GM23248 (cell line): ENCODE measurements around the gene SPTB. TPM values are rescaled to one million over a fixed set of nuclear protein-coding genes. Genes with fewer than 3 reads are reported as not detected.

Source experiments
- DNase-seq: peaks from one replicate; pipeline ENCODE4 v3.0.0-alpha.2; 2015
- H2AFZ ChIP-seq: fragments of 200-600 bp; sonication (generic); 2 replicates; pipeline ENCODE4 v1.6.1; 2016; ENCODE audit warnings: antibody characterized with exemption
- H3F3A ChIP-seq: fragments of 200-600 bp; sonication (generic); 2 replicates; pipeline ENCODE4 v1.6.1; 2016; ENCODE audit warnings: mild to moderate bottlenecking, antibody characterized with exemption, mixed run types; ENCODE audit not compliant: insufficient read depth
- H3K27ac ChIP-seq: fragments of 200-600 bp; sonication (generic); 2 replicates; pipeline ENCODE4 v1.5.1; 2016; ENCODE audit warnings: mild to moderate bottlenecking
- H3K27me3 ChIP-seq: fragments of 200-600 bp; sonication (generic); replicated peaks from 2 replicates; pipeline ENCODE4 v1.6.1; 2016; ENCODE audit warnings: mild to moderate bottlenecking; ENCODE audit not compliant: insufficient read depth
- H3K36me3 ChIP-seq: fragments of 200-600 bp; sonication (generic); 2 replicates; pipeline ENCODE4 v1.6.1; 2016; ENCODE audit warnings: low read depth, mild to moderate bottlenecking
- H3K4me1 ChIP-seq: fragments of 200-600 bp; sonication (generic); 2 replicates; pipeline ENCODE4 v1.6.1; 2016; ENCODE audit warnings: mild to moderate bottlenecking; ENCODE audit not compliant: insufficient read depth
- H3K4me2 ChIP-seq: fragments of 200-600 bp; sonication (generic); one replicate; pipeline ENCODE4 v1.6.1; 2016; ENCODE audit warnings: mild to moderate bottlenecking; ENCODE audit not compliant: unreplicated experiment
- H3K4me3 ChIP-seq: fragments of 200-600 bp; sonication (generic); 2 replicates; pipeline ENCODE4 v1.5.1; 2016; ENCODE audit warnings: mild to moderate bottlenecking
- H3K79me2 ChIP-seq: fragments of 200-600 bp; sonication (generic); 2 replicates; pipeline ENCODE4 v1.6.1; 2016; ENCODE audit warnings: mild to moderate bottlenecking; ENCODE audit not compliant: insufficient read depth
- H3K9ac ChIP-seq: fragments of 200-600 bp; sonication (generic); 2 replicates; pipeline ENCODE4 v1.6.1; 2016; ENCODE audit warnings: mild to moderate bottlenecking
- H3K9me2 ChIP-seq: fragments of 200-600 bp; sonication (generic); 2 replicates; pipeline ENCODE4 v1.6.1; 2016; ENCODE audit warnings: mixed run types, mild to moderate bottlenecking, moderate library complexity; ENCODE audit not compliant: insufficient read depth
- H3K9me3 ChIP-seq: fragments of 200-600 bp; sonication (generic); one replicate; pipeline ENCODE4 v1.6.1; 2017; ENCODE audit warnings: low read depth
- H4K20me1 ChIP-seq: fragments of 200-600 bp; sonication (generic); 2 replicates; pipeline ENCODE4 v1.6.0; 2016; ENCODE audit not compliant: insufficient read depth
- EZH2 ChIP-seq: fragments of 200-600 bp; sonication (generic); IDR thresholded peaks from 2 replicates; pipeline ENCODE4 v1.6.1; 2018; ENCODE audit warnings: antibody characterized with exemption, mild to moderate bottlenecking; ENCODE audit not compliant: insufficient read depth, poor library complexity, severe bottlenecking
- EZH2phosphoT487 ChIP-seq: fragments of 200-600 bp; sonication (generic); IDR thresholded peaks from 2 replicates; pipeline ENCODE4 v1.6.1; 2018; ENCODE audit warnings: antibody characterized with exemption, moderate library complexity, mild to moderate bottlenecking, low read depth; ENCODE audit not compliant: insufficient read depth
- WGBS, 2 experiments: methylation state at CpG; one replicate each; pipeline ENCODE4 v1.1.6; 2015 to 2017; ENCODE audit warnings: low lambda C conversion rate in 2 of 2, low coverage in 1 of 2; ENCODE audit errors: missing lambda C conversion rate in 2 of 2; 5-methylcytosine and 5-hydroxymethylcytosine counted together
- in situ Hi-C: fragments of 300-500 bp; cut with MboI; formaldehyde crosslinking; loops from 2 replicates; pipeline ENCODE4 v1.15.0; 2020
- polyA plus RNA-seq: library from polyadenylated mRNA; unstranded; fragments of >200 nt; fragmentation: Nextera tagmentation; extraction: Ambion mirVana; gene quantifications from 2 replicates; pipeline ENCODE4 v1.2.1, GENCODE V29; 2016
- total RNA-seq: library from RNA; depleted of rRNA; stranded (reverse); fragments of >200 nt; shearing (Covaris generic); gene quantifications from 2 replicates; pipeline ENCODE4 v1.2.3, GENCODE V29; 2014

SPTB gene
- total and polyA plus RNA-seq, 2 experiments from 2014 or later: 0.06 to 0.11 TPM

DNA sequence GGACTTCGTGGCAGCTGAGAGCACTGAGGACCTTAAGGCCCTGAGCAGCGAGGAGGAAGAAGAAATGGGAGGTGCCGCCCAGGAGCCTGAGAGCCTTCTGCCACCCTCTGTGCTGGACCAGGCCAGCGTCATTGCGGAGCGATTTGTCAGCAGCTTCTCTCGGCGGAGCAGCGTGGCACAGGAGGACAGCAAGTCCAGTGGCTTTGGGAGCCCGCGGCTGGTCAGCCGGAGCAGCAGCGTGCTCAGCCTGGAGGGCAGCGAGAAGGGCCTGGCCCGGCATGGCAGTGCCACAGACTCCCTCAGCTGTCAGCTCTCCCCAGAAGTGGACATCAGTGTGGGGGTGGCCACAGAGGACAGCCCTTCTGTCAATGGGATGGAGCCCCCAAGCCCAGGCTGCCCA, 138.5 kb downstream of the SPTB start:
- in situ Hi-C loops: no loop called here
- 95% methylated on average over 14 to 15 of the region's 15 CpGs for WGBS, 2 experiments
- H3K79me2 ChIP-seq: no peaks in the 10 kb centered on the region

DNA sequence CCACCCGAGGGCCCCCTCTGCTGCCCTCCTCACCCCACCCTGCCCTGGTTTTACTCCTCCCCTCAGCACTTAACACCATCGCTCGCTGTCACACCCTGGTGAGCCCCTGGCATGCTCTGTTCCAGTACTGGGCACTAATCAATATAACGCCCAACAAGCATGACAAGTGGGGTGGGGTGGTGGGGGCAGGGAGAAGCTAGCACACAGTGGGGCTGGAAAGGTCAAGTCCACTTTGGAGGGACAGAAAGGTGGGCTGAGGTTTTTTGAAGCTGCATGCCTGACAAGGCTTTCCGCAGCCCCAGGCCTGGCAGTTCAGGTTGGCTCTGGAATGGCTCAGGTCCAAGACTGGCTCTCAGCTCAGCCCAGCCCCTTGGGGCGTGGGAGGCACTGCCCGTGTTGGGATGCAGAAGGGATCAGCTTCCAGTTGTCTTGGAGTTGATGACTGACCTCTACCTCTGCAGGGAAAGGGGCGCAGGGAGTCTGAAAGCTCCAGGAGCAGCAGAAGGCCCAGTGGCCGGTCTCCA, 141.4 kb downstream of the SPTB start:
- no peak overlapping the region for H3K4me3 ChIP-seq
- H4K20me1 ChIP-seq: no peaks in the 10 kb centered on the region
- no peak overlapping the region for H3K4me2 ChIP-seq
- H3K9ac ChIP-seq: no peak overlapping the region
- no peaks in the 10 kb centered on the region for H3K79me2 ChIP-seq
- no peaks in the 10 kb centered on the region for H3K9me3 ChIP-seq
- no peaks in the 10 kb centered on the region for H3K27me3 ChIP-seq
- in situ Hi-C loops: no loop called here
- no peak for DNase-seq
- 90 to 92% methylated on average over 8 to 9 of the region's 9 CpGs for WGBS, 2 experiments
- H2AFZ ChIP-seq: no peak overlapping the region
- no peaks in the 10 kb centered on the region for H3K4me1 ChIP-seq
- H3K27ac ChIP-seq: no peak overlapping the region
- H3K36me3 ChIP-seq: no peaks in the 10 kb centered on the region
- H3F3A ChIP-seq: no peaks in the 10 kb centered on the region
- no peak for TF ChIP-seq EZH2
- TF ChIP-seq EZH2phosphoT487: no peak
- H3K9me2 ChIP-seq: no peaks in the 10 kb centered on the region

More for the DNA sequence above, 138.5 kb downstream of the SPTB start:
- Histone ChIP-seq H3K27me3 (no peaks in the 10 kb centered on the region), H3K4me2 (no peak overlapping the region), H3K27ac (no peak overlapping the region), H3K9me2 (no peaks in the 10 kb centered on the region), H3K4me3 (no peak overlapping the region), H3K9me3 (no peaks in the 10 kb centered on the region), H2AFZ (no peak overlapping the region), H3K4me1 (no peaks in the 10 kb centered on the region), H3K36me3 (no peaks in the 10 kb centered on the region), H3F3A (no peaks in the 10 kb centered on the region), H4K20me1 (no peaks in the 10 kb centered on the region), H3K9ac (no peak overlapping the region)
- no peak for TF ChIP-seq EZH2
- no peak for TF ChIP-seq EZH2phosphoT487
- no peak for DNase-seq

DNA sequence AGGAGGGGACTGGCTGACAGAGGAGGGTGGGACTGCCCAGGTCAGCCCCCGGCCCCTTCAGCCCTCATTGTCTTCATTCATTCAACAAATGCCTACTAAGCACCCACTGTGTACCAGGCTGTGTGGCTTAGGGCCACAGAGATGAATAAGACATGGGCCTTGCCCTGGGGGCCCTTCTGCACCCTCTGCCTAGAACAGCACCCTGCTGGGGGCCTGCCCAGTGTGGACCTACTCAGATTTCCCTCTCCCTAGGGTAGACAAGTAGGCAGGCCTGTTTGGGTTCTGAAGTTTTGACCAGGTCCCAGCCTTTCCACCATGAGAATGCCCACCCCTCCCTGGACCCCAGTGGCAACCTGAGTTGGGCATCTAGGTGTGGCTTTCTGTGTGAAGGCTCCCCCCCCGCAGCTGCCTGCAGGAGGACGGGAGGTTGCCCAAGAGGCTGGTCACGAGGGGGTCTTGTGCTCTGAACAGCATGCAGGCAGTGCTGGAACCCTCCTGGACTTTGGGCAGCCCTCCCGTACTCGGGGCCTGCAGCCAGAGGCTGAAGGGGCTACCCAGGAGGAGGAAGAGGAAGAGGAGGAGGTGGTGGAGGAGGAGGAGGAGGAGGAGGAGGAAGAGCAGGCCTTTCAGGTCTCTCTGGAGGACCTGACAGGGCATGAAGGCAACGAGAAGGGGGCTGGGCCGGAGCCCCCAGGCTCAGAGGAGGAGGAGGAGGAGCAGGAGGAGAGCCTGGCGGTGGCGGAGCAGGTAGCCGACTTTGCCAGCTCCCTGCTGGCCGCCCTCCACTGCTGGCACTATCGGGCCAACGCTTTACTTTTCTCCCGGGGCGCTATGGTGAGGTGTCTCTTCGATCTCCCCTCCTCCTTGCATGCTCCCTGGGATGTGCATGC, 142.1 kb downstream of the SPTB start:
- Histone ChIP-seq H3K4me3 (no peak overlapping the region), H3K4me2 (no peak overlapping the region), H3K27ac (no peak overlapping the region), H3K9me3 (no peaks in the 10 kb centered on the region), H3F3A (no peaks in the 10 kb centered on the region), H2AFZ (no peak overlapping the region), H3K27me3 (no peaks in the 10 kb centered on the region), H3K36me3 (no peaks in the 10 kb centered on the region), H3K9ac (no peak overlapping the region), H3K79me2 (no peaks in the 10 kb centered on the region), H3K4me1 (no peaks in the 10 kb centered on the region), H4K20me1 (no peaks in the 10 kb centered on the region), H3K9me2 (no peaks in the 10 kb centered on the region)
- in situ Hi-C loops: no loop called here
- TF ChIP-seq EZH2phosphoT487 (no peak), EZH2 (no peak)
- 85 to 94% methylated on average over 5 to 17 of the region's 17 CpGs for WGBS, 2 experiments
- no peak for DNase-seq

DNA sequence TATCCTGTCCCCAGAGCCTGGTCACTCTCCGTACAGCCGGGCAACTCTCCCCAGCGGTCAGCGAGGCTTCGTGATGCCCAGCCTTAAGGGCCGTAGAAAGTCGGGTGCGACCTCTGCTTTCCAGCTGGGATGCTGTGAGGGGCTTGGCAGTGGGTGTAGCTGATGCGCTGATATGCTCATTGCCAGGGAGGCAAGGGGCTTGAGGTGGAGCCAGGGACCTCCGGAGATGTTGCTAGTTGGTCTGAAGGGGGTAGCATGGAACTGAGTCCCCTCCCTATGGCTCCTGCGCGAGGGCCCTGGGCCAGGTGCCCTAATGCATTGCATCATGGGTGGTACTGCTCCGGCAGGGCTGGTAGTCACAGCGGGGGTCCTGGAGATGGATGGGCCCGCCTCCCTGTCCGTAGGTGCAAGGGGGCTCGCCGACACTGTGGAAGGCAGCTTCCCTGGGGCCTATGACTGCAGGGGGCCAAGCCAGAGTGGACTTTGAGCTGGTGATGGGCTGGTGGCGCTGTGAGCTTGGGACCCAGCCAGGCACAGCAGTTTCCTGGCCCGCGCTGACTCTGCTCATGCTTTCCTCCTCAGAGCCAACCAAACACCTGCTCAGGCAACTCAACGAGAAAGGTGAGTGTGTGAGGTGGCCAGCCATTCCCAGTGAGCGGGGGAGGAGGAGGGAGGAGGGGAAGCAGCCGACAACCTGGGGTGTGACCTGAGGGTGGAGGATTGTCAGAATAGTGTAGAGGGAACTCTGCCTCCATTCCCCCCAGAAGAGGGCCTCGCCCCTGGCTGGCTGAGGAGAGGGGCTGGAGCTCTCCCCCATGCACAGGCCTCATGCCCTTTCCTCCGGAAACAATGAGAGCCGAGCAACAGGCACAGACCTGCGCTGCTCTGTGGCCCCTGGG, 143.2 kb downstream of the SPTB start:
- no peak for TF ChIP-seq EZH2phosphoT487
- Histone ChIP-seq H2AFZ (no peak overlapping the region), H3K9ac (no peak overlapping the region), H3K27ac (no peak overlapping the region), H3F3A (no peaks in the 10 kb centered on the region), H4K20me1 (no peaks in the 10 kb centered on the region), H3K4me1 (no peaks in the 10 kb centered on the region), H3K27me3 (no peaks in the 10 kb centered on the region), H3K36me3 (no peaks in the 10 kb centered on the region), H3K9me2 (no peaks in the 10 kb centered on the region), H3K4me2 (no peak overlapping the region), H3K9me3 (no peaks in the 10 kb centered on the region), H3K4me3 (no peak overlapping the region), H3K79me2 (no peaks in the 10 kb centered on the region)
- WGBS, 2 experiments: 88 to 90% methylated on average over 25 to 28 of the region's 28 CpGs
- DNase-seq: no peak
- in situ Hi-C loops: no loop called here
